SIG-M5 treated with dmso at 0.1 percent for 504 hours (cell line): Measurements from ENCODE around the gene DNAAF8.

Experiments
- DNase-seq: peaks from one replicate; lab custom pipeline; 2025; ENCODE audit not compliant: unreplicated experiment; lab: John Stamatoyannopoulos, UW

The DNAAF8 gene

DNA sequence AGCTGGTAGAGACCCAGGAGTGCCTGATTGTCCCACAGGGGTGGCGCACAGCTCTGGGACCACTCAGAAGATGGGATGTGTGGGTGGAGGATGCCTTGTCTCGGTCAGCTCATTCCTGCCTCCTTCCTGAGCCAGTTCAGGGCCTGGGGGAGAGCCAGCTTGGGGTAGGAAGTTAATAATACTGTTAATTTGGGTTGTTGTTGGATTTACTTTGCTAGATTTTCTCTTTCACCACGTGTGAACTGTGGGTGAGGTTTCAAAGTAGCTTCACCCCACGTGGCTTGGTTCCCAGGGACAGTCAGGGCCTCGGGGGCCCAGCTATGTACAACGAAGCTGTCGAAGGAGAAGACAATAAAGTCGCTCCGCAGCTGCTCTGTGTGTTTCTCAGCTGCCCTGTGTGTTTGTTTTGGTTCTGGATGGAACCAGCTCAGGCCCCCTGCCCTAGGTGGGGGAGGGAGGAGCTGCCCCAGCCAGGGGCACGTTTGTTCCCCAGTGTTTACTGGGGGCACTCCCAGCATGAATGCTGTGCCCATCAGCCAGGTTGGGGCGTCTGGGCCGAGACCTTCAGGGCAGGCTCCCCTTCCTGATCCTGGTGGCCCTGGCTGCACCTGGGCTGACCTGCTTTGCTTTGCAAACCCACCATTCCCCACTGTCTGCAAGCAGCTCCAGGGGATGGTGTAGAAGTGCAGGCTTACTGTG lies 38.7 kb upstream of the DNAAF8 start:
- DNase-seq, result no peak

DNA sequence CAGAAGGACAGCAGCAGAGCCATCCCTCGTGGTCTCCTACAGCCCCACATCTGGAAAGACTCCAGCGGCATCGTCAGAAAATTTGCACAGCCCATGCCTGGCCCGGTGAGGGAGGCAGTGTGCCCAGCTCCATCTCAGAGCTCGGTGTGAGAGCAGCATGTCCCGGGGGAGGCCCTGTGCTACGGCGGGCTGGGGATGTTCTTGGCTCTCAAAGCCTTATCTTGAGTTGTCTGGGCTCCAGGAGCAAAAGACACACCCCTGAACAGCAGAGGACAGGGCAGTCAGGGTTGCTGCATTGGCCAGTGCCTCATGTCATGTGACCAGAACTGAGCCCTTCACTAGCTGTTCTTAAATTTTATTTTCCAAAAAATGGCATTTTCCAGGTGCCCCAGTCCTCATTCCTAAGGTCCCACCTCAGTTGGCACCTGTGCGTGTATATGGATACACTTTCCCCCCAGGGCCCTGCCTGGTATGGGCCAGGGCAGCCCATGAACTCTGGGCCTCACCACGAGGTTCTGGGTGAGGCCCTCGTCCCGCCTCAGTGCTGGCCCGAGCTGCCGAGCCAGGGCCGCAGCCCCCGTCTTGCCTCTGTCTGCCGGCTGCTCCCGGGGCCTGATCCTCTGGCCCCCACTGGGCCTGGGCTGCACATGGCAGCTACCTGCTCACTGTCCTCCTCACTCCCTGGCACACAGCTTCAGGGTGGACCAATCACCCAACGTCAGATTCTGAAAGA lies 38.0 kb upstream of the DNAAF8 start:
- no peak for DNase-seq

DNA sequence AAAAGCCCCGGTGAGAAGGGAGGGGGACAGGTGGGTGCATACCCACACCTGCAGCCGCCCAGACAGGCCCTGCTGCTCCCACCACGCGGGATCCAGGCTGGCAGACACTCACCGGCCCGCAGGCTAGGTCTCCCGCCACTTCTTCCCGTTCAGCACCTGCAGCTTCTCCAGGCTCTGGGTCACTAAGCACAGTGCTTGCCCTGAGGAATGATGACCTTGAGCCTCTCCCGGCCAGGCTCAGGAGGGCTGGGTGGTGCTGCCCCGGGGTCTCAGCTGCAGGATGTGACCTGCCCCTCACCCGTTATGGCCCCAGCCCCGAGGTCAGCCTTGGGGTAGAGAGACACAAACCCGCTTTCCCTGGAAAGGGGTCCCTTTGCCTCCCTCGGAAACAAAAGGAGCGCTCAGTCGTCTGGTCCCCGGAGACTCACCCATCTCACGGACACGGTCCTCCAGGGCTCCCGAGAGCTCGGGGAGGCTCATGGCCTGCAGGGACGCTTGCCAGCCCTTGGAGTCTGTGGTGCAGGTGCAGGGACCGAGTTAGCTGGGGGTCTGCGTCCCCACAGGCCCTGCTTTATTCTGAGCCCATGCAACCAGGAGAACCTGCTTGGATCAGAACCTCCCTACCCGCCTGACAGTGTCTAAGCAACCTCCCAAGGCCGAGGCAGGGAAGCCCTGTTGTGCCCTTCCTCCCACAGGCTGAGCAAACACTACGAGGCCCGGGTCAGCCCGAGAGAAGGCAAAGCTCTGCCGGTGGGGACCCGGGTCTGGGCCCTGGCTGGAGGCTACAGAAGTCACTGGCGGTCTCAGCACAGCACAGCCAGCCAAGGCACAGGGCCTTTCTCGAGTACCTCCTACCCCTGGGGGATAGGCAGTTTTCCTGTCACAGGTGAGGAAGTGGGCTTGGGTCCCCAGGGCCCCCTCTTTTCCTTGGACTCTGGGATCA lies 37.2 kb upstream of the DNAAF8 start:
- DNase-seq, result no peak

DNA sequence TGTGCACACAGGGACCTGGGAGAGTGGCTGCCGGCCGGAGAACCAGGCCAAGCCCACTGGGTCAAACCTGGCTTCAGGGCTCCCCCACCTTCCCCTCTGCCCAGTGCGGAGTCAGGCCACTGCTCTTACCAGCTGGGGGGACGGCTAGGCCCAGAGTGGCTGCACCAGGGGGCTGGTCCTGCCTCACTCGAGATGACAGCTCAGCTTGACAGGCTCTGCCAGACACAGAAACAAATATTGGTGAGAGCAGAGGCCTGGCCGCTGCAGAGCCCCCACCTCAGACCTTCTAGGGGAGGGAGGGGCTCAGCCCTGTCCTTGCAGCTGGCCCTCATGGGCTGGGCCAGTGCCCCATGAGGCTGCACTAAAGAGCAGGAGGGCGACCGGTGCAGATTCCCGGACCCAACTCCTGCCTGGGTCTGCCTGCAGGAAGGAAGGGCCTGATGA lies 36.5 kb upstream of the DNAAF8 start:
- no peak for DNase-seq

DNA sequence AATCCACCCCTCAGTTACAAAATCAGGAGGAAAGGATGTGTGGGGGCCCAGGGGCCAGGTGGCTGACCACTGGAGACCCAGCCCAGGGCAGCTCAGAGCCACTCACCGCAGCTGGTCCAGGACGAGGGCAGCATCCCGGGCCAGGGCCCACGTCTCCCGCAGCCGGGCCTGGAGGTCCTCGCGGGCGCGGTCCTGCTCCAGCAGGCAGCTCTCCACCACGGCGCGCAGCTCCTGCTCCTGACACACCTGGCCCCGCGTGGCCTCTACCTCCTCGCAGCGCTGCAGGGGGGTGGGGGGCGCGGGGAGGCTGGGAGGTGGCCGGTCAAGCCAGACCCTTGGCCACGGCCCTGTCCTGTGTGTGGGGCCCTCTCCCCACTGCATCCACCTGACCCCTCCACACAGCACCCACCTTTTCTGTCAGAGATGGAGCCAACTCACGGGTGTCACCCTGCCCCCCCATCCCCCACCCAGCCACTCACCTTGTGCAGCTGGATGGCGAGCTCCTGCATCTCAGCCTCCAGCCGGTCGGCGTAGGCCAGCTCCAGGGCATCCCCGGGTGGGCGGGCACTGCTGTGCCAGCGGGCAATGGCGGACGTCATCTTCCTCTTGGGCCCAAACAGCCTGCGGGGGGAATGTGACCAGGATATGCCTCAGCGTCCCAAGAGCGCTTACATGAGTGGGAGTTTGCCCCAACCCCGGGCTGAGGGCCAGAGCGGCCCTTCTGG lies 35.9 kb upstream of the DNAAF8 start:
- DNase-seq, result no peak

DNA sequence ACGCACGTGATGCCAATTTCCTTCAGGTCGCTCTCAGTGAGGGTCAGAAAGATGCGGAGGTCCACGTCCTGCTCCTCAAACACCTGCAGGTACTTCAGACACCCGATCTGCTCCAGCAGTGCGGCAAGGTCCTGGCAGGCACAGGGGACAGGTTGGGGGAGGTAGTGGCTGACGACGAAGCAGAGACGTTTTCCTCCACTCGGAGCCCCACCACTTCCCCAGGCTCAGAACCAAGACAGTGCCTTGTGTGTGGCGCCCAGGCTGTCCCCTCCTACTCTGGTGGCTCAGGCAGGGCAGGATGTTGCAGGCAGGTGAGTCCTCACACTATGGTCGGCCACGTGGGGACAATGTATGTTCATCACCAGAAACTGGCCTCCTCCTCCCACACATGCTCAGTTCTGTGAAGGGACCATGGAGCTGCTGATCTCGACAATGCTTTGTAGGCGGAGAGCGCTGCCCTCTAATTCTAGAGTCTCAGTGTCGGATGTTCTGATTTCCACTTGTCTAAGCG lies 35.2 kb upstream of the DNAAF8 start:
- no peak for DNase-seq

DNA sequence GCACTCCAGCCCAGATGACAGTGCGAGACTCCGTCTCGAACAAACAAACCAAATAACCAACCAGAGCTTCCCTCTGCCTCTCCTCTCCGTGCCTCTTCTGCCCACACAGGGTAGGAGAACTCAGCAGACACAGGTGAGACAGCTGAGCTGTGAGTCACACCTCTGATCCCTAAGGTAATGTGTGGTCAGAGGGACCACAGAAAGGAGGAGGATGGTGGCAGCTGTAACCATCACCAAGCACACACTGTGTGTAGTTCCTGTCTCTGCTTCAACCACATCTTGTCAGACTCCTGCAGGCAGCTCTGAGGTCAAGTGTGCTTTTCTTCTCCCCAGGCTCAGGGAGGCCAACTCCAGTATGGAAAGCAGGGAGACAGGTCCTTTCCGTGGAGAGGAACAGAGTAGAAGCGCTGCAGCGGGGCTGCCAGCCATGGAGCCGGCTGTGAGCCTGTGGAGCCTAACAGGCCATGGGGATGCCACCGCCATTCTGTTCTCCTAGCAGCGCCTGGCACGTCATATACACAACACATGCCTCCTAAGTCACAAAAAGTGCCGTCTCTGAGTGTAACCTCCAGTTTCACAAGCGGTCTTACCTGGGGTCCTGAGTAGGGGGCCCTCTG lies 33.8 kb upstream of the DNAAF8 start:
- DNase-seq, result no peak

DNA sequence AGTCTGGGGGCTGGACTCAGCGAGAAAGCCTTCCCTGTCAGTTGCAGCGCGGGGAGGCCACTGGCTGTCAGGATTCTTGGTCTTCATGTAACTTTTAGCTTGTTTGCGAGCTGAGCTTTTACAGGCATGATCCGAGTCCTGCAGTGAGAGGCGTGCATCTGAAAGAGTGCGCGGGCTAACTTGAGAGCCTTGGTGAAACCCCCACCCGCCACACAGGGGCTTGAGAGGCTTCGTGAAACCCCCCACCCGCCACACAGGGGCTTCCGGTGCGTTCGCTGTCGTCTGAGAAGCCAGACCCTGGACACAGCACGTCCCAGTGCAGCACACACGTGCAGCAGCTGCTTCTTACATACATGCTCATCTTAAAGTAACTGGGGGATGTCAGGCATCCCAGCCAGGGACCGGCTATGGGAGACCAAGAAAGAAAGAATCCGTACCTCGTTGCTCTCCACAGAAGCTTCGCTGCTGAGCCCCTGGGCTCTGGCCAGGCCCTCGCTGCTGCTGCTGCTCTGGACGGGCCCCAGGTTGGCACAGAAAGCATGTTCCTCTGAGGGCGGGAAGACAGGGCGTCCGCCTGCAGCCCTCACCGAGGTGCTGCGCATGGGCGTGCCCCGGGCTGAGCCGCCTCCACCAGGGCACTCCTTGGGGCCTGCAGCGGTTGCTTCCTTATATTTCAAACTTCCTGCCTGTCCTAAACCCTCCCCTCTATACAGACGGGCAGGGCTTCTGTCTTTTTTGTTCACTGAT lies 33.2 kb upstream of the DNAAF8 start:
- no peak for DNase-seq

DNA sequence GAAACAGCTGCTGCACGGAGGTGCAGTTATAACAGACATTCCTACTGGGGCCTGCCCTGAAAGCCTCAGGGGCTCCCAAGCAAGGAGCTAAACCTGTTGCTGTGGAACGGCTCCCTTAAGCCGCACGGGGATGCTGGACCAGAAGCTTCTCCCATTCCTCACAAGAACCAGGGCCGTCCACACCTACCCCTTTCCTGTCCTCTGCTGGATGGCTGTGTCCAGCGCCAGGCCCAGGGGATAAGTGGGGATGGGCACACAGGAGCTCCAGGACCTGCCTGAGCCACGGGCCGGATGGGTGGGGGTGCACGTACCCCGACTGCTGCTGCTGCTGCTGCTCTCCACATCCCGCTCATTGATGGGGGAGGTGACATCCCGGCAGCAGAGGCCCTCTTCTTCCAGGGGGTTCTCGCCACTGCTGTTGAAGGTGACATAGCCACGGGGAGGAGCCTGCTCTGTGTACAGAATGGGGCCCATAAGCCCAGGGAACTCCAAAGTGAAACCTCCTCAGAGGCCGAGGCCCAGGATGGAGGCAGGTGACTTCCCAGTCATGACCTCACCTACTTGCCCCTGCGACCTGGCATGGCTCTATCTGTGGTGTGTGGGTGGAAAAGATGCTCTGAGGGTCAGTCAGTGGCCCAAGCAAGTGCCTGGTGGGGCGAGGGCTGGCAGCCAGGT lies 32.4 kb upstream of the DNAAF8 start:
- no peak for DNase-seq

DNA sequence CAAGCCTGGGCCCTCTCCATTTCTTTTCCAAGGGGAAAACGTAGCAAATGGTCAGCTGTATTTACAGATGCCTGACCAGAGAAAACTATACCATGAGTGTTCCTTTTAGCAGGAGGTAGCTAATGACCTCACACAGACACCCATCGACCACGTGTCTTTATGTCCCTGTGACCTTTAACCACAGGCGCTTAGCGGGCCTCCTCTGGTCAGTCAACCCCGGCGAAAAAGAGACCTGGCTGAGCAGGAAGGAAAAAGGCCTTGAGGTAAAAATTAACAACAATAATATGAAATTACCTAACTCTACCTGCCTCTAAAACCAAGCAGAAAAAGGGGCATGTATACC lies 31.9 kb upstream of the DNAAF8 start:
- DNase-seq, result no peak

DNA sequence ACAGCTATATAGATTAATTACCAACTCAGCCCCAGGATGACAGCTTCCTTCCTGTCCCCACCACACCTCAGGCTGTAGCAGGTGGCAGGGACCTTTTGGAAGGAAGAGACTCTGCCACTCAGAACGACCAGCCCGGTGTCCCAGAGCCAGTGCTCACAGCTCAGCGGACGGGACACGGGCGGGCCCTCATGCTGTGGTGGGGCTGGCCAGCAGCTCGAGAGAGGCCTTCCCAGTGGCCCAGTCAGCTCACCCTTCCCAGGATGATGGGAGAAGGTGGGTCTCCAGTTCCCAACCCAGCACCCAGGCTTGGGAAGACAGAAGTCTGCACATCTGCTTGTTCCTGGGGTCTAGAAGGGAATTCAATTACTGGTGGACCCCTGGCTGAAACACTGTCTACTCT lies 30.4 kb upstream of the DNAAF8 start:
- DNase-seq, result no peak

DNA sequence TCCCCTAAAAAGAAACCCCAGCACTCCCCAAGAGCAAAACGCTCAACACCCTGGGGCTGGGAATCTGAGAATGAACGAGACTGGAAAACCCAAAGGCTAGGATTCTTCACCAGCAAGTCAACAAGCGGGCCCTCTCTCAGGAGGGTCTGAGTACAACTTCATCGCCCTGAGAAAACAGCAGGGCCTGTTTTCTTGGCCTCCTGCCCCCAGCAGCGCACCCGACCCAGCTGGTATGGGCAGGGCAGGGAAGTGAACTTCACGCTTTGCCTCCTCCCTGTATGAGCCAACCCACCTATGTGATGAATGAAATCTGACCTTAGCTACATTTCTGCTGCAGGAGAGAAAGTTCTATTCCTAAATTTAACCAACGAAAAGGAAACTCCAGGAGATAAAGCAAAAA lies 29.8 kb upstream of the DNAAF8 start:
- DNase-seq, result no peak

DNA sequence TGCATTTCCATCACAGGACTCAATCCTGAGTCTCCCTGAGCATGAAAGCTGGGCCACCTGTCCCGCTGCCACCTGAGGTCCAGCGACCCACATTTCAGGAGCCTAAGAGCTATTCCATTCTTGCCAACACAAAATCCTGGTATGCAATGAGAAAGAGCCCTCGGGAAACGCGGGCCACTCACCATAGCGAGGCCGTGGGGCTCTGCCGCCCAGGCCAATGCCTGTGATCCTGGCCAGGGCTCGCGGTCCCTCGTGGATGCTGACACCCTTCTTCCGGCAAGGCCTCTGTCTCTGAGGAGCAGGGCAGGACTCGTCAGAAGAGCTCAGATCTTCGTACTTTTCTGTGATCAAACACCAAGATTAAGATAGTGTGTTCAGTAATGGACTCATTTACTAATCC lies 29.4 kb upstream of the DNAAF8 start:
- DNase-seq, result no peak

DNA sequence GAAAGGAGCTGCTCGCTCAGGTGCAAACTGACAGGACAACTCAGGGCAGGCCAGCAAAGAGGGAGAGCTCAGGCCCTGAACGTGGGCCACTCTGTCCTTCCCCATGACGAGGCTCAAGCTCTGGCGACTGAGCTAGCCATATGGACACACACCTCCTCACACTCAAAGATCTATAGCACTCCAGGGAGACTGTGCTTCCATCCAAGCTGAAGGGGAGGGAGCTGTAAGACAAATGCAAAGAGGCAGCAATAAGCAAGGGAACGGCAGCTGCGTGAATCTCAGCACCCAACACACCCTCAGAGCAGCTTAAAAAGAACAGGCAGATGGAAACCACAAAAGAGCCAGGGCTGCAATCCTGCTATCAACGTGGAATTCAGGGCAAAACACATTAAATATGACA lies 27.5 kb upstream of the DNAAF8 start:
- DNase-seq, result no peak

DNA sequence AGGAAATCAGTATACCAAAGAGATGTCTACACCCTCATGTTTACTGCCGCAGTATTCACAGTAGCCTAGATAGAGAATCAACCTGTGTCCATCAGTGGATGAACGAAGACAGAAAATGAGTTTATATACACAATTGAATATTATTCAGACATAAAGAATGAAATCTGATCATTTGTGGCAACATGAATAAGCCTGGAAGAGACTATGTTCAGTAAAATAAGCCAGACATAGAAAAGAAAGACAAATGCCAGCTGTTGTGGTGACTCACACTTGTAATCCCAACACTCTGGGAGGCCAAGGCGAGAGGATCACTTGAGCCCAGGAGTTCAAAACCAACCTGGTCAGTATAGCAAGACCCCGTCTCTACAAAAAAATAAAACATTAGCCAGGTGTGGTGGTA lies 24.9 kb upstream of the DNAAF8 start:
- no peak for DNase-seq

DNA sequence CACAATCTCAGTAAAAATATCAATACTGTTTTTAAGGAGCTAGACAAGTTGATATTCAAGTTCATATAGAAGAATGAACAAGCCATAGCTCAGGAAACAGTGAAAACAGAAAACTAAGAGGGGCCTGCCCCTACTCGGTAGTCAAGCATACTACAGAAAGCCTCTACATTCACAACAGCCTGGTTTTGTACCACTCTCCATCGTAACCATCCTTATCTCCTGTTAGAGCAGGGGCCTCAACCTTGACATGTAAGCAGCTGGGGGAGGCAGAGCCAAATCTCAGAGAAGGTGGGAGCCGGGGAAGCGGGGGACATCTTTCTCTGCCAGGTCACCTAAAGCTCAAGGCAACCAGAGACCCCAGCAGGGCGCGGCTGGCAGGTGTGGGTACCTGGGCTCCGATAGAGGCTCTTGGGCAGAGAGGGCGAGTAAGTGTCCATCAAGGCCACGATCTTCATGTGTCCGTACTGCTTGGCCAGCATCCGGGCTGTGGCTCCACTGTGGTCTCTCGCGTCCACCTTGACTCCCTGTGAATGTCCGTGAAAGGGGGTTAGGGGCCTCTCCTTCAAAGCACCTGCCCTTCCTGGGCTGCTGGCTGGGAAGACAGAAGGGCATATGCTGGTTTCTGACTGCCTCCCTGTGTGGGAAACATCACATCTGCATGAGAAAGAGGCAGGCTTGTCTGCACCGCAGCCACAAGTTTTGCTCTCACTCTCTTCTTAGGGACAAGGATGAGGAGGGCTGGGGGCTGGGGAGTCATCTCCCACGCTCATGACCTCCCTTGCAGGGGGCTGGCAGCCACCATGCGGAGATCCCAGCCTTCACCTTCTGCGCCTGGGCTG lies 20.5 kb upstream of the DNAAF8 start:
- no peak for DNase-seq

DNA sequence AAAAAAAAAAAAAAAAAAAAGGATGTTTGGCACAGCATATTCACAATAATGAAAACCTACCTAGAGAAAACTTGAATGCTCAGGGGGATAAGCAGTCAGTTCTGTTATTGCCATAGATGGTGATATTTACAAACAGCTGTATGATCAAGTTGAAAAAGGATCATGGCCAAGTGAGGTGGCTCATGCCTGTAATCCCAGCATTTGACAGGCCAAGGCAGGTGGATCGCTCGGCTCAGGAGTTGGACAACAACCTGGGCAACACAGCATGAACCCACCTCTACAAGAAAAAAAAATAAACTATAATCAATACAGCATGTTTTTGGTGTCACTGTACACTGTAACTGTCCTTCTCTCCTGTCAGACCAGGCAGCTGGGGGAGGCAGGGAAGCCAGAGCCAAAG lies 19.3 kb upstream of the DNAAF8 start:
- DNase-seq, result no peak

DNA sequence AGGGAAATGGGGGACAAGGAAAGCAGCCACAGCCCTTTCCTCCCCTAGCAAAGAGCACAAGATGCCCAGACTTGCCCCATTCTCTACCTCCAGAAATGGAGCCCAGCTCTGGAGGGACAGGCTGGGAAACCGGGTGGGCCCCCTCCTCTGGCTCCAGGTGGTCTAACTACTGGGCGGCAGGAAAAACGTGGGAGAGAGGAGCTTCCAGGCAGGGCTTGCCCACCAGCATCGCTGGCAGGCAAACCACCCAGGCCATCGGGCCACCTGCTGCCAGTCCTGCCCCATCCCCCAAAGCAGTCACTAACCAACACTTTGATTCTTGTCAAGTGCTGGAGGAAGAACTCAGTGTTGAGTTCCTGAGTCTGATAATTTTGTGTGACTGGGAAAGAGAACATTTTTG lies 15.9 kb upstream of the DNAAF8 start:
- DNase-seq, result no peak
